GM18867 (cell line): Measurements from ENCODE around the gene TPD52L2.
"Not testable (repeated sequence)": the region's sequence is repeated elsewhere in the genome, so short reads cannot be mapped to it uniquely, and the experiment has no call there.

ENCODE experiments used
- ATAC-seq: cut with Tn5 transposase; IDR thresholded peaks from one replicate; pipeline ENCODE4 v1.9.1; 2021; ENCODE audit warnings: mild to moderate bottlenecking, moderate library complexity; ENCODE audit not compliant: unreplicated experiment

The TPD52L2 gene

DNA sequence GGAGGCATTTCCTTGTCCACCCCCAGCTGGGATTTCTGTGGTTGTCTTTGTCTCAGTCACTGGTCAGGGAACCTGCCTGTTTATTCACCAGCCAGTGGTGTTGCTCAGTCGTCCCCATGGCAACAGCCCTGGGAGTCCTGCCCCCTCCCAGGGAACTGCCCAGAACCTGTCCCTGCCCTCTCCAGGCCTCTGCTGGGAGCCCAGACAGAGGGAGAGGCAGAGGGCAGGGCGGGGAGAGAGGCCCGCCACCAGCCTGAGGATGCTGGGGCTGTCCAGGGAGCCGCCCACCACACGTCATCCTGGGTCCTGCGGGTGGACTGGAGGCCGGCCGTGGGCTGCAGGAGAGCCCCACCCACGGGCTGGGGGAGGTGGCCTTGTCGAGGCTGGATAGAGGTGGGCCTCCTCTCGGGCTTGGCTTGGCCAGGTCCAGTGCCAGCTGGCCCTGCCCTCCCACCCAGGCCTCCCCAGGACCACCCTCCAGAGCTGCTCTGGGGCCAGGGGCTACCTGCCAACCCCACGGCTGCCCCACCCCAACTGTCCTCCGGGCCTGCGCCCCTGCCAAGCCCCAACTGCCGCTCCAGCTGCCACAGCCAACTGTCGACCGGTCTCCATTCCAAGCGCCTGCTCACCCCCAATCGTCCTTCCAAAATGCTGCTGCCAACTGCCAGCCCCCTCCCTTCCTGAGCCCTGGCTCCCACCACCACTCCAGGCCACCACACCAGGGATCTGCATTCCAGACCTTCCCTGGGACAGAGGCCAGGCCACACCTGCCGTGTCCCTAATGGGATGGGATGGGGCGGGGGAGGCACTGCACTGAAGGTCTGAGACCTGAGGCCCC lies 29.8 kb upstream of the TPD52L2 start:
- ATAC-seq = no peak

DNA sequence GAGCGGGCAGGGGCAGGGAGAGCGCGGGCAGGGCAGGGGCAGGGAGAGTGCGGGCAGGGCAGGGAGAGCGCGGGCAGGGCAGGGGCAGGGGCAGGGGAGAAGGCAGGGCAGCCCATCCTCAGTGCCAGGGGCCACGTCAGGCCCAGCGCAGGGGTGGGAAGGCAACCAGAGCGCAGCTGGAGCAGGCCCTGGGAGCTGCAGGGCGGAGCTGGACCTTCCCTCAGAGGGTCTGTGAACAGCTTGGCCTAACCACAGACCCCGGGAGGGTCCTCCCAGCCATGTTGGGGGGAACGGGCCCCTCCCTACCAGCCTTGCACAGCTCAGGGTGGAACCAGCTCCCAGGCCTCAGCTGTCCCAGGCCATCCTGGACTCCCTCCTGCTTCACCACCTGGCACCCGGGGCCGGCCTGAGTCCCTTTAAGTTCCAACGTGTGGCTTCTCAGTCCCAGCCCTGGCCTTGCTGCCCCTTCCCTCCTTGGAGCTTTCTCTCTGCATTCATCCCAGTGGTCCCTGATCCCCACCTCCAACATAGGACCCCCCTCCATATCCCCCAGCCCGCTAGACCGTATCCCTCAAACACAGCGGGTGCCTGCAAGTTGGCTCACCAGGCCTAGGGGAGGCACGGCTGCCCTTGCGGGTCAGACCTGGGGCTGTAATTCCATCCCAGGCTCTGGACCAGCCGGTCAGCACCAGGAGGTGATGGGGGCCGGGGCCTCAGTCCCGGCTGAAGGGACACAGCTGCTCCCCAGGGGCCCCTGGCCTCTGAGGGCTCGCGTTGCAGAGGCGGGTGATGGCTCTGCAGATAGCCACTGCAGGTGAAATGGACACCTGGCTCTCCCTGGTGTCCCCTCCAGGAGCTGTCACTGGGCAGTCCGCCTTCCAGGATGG lies 28.4 kb upstream of the TPD52L2 start:
- ATAC-seq = no peak

DNA sequence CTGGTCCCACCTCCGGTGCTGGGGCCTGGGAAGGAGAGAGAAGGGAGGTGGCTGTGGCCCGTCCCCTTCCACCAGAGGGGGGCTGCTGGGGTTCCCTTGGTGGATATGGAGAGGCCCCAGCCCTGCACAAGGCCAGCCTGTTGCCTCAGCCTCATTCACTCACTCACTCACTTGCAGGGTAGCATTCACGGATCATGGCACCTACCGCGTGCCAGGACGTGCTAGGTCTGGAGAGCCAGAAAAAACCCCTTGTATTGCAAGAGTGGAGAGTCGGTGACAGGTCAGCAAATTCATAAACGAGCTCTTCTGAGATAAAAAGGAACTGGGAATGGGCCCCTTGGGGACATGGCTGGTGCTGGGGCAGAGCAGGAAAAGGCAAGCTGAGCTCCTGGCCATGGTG lies 27.6 kb upstream of the TPD52L2 start:
- no peak for ATAC-seq

- no peak for ATAC-seq
Measured at GRCh38 chr20:63839620-63840019, 25.4 kb upstream of the TPD52L2 start.

GRCh38 chr20:63840405-63840828 lies 24.7 kb upstream of the TPD52L2 start:
- ATAC-seq = no peak

DNA sequence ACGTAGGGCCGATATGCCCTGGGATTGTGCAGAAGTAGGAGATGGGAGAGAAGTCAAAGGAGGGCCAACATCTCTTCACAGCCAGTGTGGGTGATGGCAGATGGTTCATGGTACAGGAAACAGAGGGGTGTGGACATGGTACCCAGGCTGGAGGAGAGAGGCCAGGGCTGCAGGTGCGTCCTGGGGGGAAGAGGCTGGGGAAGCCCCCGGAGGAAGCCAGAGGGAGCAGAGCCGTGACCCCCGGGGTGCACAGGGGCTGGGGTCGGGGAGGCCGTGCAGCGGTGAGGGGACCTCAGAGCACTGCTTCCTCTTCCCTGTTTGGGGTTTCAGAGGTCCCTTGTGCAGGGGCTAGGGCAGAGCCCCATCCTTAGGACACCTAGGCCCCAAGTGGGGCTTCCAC lies 22.8 kb upstream of the TPD52L2 start:
- no peak for ATAC-seq

- ATAC-seq = no peak
Measured at GRCh38 chr20:63843222-63843621, 21.8 kb upstream of the TPD52L2 start.

DNA sequence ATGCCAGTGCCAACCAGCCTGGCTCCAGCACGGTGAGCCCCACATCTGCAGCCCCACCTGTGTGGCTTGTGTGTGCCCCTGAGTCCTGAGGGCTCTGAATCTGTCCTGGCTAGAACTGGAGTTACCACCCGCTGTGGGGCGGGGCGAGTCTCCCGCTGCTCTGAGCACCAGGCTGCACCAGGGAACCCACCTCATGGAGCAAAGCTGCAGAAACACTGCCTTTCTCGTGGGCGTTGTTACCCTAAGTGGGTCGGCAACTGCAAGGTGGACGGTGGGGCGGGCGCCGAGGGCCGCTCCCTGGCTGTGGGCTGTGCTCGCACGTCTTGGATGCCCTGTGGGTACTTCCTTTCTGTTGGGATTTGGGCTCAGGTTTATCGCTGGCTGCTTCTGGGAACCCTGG lies 21.3 kb upstream of the TPD52L2 start:
- ATAC-seq = no peak

GRCh38 chr20:63844511-63844991 lies 20.5 kb upstream of the TPD52L2 start:
- ATAC-seq = no peak

GRCh38 chr20:63846128-63846771 lies 18.8 kb upstream of the TPD52L2 start:
- ATAC-seq = no peak

DNA sequence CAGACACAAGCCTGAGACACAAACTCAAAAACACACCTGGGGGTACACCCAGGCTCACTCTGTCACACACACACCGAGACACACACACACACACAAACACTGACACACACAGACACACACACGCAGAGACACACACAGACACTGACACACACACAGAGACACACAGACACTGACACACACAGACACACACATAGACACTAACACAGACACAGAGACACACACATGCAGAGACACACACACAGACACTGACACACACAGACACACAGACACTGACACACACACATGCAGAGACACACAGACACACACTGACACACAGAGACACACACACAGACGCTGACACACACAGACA lies 18.2 kb upstream of the TPD52L2 start:
- ATAC-seq = no peak

- no peak for ATAC-seq
Measured at GRCh38 chr20:63847237-63848002, 17.6 kb upstream of the TPD52L2 start.

GRCh38 chr20:63848003-63848911 lies 16.8 kb upstream of the TPD52L2 start:
- no peak for ATAC-seq

- ATAC-seq = peak; percentile 78
Measured at GRCh38 chr20:63850689-63851547, 14.2 kb upstream of the TPD52L2 start.

GRCh38 chr20:63851548-63851943 lies 13.5 kb upstream of the TPD52L2 start:
- ATAC-seq = not testable (repeated sequence)

- ATAC-seq = not testable (repeated sequence)
Measured at GRCh38 chr20:63853733-63854068, 11.4 kb upstream of the TPD52L2 start.

- ATAC-seq = no peak
Measured at GRCh38 chr20:63854069-63854765, 10.9 kb upstream of the TPD52L2 start.

DNA sequence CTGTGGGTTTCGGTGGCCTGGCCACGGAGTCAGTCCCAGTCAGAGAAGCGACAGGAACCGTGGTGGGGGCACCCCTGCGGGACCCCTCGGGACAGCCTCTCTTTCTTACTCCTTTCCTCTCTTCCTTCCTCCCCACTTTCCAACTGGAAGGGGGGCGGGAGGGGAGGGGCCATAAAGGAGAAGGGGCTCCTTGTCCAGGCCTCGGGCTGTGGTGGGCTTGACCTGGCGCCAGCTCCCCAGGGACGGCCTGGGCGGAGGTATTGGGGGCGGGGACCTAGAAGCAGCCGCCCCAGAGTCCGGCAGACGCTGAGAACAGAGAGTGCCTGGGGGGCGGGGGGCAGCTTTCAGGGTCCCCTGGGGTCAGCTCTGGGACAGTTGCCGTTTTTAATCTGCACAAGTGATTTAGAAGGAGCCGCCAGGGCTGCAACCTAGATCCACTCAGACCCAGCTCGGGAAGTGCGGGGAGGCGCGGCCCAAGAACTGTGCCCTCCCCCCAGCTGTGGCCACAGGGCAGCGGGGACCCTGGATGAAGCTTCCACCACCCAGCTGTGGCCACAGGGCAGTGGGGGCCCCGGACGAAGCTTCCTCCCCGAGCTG lies 10.2 kb upstream of the TPD52L2 start:
- no peak for ATAC-seq
